HG03025 (cell line): ENCODE measurements around the gene PLIN5.

ENCODE experiments used
- ATAC-seq: cut with Tn5 transposase; IDR thresholded peaks from one replicate; pipeline ENCODE4 v1.9.1; 2021; ENCODE audit warnings: mild to moderate bottlenecking, moderate library complexity; ENCODE audit not compliant: unreplicated experiment, low FRiP score

The PLIN5 gene

GRCh38 chr19:4524808-4525562 is 10.0 kb downstream of the PLIN5 start:
- ATAC-seq = no peak

- no peak for ATAC-seq
Measured at GRCh38 chr19:4523306-4524110, 11.5 kb downstream of the PLIN5 start.

- no peak for ATAC-seq
Measured at GRCh38 chr19:4522291-4523002, 12.6 kb downstream of the PLIN5 start.

GRCh38 chr19:4521888-4522242 is 13.2 kb downstream of the PLIN5 start:
- no peak for ATAC-seq

- ATAC-seq = no peak
Measured at GRCh38 chr19:4521170-4521887, 13.7 kb downstream of the PLIN5 start.

- no peak for ATAC-seq
Measured at GRCh38 chr19:4519521-4520277, 15.3 kb downstream of the PLIN5 start.

- no peak for ATAC-seq
Measured at GRCh38 chr19:4519172-4519496, 15.9 kb downstream of the PLIN5 start.

GRCh38 chr19:4518345-4519171 is 16.5 kb downstream of the PLIN5 start, which contains the start of gene PLIN4:
TSS of gene PLIN4 (minus strand) at chr19:4518486. CDS start at chr19:4518272, 214 bp downstream.
- no peak for ATAC-seq

- no peak for ATAC-seq
Measured at GRCh38 chr19:4517451-4518057, 17.5 kb downstream of the PLIN5 start.

- ATAC-seq = no peak
Measured at GRCh38 chr19:4516939-4517300, 18.1 kb downstream of the PLIN5 start.

GRCh38 chr19:4516199-4516938 is 18.7 kb downstream of the PLIN5 start:
- no peak for ATAC-seq

GRCh38 chr19:4515732-4516131 is 19.3 kb downstream of the PLIN5 start:
- ATAC-seq = no peak

GRCh38 chr19:4513248-4513647 is 21.8 kb downstream of the PLIN5 start:
- ATAC-seq = no peak

GRCh38 chr19:4512070-4512469 is 23.0 kb downstream of the PLIN5 start:
- no peak for ATAC-seq

GRCh38 chr19:4511300-4512054 is 23.5 kb downstream of the PLIN5 start:
- no peak for ATAC-seq

GRCh38 chr19:4510435-4511255 is 24.4 kb downstream of the PLIN5 start:
- ATAC-seq = no peak

- ATAC-seq = no peak
Measured at GRCh38 chr19:4508698-4509097, 26.3 kb downstream of the PLIN5 start.
